ENCODE results near the gene IZUMO1R.

The IZUMO1R gene

DNA sequence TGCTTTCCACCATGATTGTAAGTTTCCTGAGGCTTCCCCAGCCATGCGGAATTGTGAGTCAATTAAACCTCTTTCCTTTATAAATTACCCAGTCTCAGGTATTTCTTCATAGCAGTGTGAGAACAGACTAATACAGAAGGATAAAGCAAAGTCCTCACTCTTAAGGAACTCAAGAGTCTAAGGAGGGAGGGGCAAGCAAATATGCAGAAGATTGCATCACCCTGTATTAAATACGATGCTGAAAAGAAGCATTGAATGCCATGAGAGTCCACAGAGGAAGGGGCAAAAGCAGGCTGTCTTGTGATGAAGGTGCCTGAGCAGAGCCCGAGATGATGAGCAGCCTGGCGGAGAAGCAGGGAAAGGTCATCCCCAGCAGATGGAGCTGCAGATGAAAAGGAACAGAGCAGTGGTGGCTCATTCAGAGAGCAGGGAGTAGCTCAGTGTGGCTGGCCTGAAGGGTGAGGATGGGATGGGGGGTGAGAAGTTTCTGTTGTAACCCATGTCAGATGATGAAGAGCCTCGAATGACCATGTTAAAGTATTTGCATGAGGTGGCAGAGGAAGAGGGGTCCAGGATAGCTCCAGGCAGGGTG lies 6.3 kb upstream of the IZUMO1R start:
- Histone ChIP-seq H3K9ac (ENCODE audit: low read length) (no peak overlapping the region), H3K27me3 (ENCODE audit: control insufficient read depth, insufficient read depth, low read length) (no peaks in the 10 kb centered on the region), H3K36me3 (ENCODE audit: control insufficient read depth, insufficient read depth, low read length) (no peaks in the 10 kb centered on the region), H3K9me3 (ENCODE audit: control insufficient read depth, insufficient read depth, low read depth, low read length) (no peaks in the 10 kb centered on the region), H3K4me3 (ENCODE audit: low read depth, low read length) (no peak overlapping the region), H3K27ac (ENCODE audit: low read depth, low read length) (no peak overlapping the region), H3K4me1 (ENCODE audit: control insufficient read depth, insufficient read depth, low read length) (0 out of 2 replicates have a peak, but pooled peaks cover 4% of the 10 kb centered on the region)

DNA sequence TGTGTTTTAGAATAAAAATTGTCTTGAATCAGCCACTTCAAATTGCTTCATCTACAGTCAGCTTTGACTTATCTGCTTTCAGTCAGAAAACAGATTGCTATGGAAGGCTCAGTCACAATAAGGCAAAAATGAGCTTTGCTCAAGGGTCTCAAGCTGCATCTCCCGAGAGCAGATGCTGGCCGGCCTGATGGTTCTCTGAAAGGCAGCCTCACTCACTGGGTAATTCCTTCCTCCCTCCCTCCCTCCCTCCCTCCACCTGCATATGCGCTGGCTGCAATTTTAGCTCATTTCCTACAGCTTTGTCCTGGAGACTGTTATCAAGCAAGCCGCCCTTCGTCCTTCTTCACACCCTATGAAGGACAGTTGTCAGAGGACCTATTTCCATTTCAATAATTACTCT lies 1.6 kb upstream of the IZUMO1R start:
- H3K27ac ChIP-seq (ENCODE audit: low read depth, low read length), result no peak overlapping the region
- no peak overlapping the region for H3K9ac ChIP-seq (ENCODE audit: low read length)
- no peak overlapping the region for H3K4me3 ChIP-seq (ENCODE audit: low read depth, low read length)
- H3K4me1 ChIP-seq (ENCODE audit: control insufficient read depth, insufficient read depth, low read length), result peaks cover 14% of the 10 kb centered on the region
- H3K9me3 ChIP-seq (ENCODE audit: control insufficient read depth, insufficient read depth, low read depth, low read length), result no peaks in the 10 kb centered on the region
- H3K27me3 ChIP-seq (ENCODE audit: control insufficient read depth, insufficient read depth, low read length), result no peaks in the 10 kb centered on the region
- no peaks in the 10 kb centered on the region for H3K36me3 ChIP-seq (ENCODE audit: control insufficient read depth, insufficient read depth, low read length)

DNA sequence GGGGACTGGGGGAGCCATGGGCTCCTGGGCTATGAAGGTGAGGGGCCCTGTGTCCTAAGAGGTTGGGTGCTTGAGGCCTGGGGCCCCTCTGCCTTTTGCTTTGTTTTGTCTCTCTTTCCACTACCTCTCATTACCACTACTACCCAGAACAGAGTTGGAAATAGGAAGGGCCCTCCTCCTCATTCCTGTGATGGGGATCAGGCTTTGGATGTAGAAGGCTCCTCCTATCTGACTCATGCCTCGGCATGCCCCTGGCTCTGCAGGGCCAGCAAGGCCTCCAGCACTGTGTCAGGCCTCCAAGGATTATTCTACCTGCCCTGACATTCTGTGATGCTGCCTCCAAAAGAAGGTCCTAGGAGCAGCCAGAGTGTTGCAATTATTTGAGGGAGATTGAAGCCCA lies 766 bp downstream of the IZUMO1R start:
- no peaks in the 10 kb centered on the region for H3K27me3 ChIP-seq (ENCODE audit: control insufficient read depth, insufficient read depth, low read length)
- H3K9ac ChIP-seq (ENCODE audit: low read length), result no peak overlapping the region

GRCh38 chr11:94307101-94307791 lies 2.9 kb downstream of the IZUMO1R start:
- Histone ChIP-seq H3K9me3 (ENCODE audit: control insufficient read depth, insufficient read depth, low read depth, low read length) (no peaks in the 10 kb centered on the region), H3K4me3 (ENCODE audit: low read depth, low read length) (no peak overlapping the region), H3K36me3 (ENCODE audit: control insufficient read depth, insufficient read depth, low read length) (no peaks in the 10 kb centered on the region), H3K4me1 (ENCODE audit: control insufficient read depth, insufficient read depth, low read length) (peaks cover 14% of the 10 kb centered on the region), H3K9ac (ENCODE audit: low read length) (no peak overlapping the region), H3K27me3 (ENCODE audit: control insufficient read depth, insufficient read depth, low read length) (no peaks in the 10 kb centered on the region), H3K27ac (ENCODE audit: low read depth, low read length) (no peak overlapping the region)

More for the DNA sequence above, 766 bp downstream of the IZUMO1R start:
- Histone ChIP-seq H3K4me3 (ENCODE audit: low read depth, low read length) (no peak overlapping the region), H3K36me3 (ENCODE audit: control insufficient read depth, insufficient read depth, low read length) (no peaks in the 10 kb centered on the region), H3K9me3 (ENCODE audit: control insufficient read depth, insufficient read depth, low read depth, low read length) (no peaks in the 10 kb centered on the region), H3K27ac (ENCODE audit: low read depth, low read length) (no peak overlapping the region), H3K4me1 (ENCODE audit: control insufficient read depth, insufficient read depth, low read length) (peaks cover 14% of the 10 kb centered on the region)

DNA sequence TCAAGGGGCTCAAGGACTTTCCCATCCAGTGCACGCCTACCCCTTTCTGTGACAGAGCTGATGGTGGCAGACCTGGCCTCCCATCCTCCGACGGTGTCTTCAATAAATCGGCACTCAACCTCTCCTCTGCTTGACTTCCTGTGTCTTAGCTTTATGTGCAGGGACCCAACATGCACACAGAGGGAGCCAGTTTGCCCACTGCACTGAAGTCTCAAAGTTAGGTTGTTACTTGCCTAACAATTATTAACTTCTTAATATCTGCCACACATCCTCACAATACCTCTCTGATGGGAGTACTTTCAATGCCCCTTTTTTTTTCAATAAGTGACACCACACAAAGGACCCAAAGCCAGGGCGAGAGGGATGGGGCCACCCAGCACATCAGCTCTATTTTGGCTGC lies 3.6 kb downstream of the IZUMO1R start:
- H3K4me1 ChIP-seq (ENCODE audit: control insufficient read depth, insufficient read depth, low read length), result peaks cover 11% of the 10 kb centered on the region
- no peaks in the 10 kb centered on the region for H3K36me3 ChIP-seq (ENCODE audit: control insufficient read depth, insufficient read depth, low read length)
- no peaks in the 10 kb centered on the region for H3K9me3 ChIP-seq (ENCODE audit: control insufficient read depth, insufficient read depth, low read depth, low read length)
- H3K27me3 ChIP-seq (ENCODE audit: control insufficient read depth, insufficient read depth, low read length), result no peaks in the 10 kb centered on the region
- no peak overlapping the region for H3K9ac ChIP-seq (ENCODE audit: low read length)
- H3K4me3 ChIP-seq (ENCODE audit: low read depth, low read length), result no peak overlapping the region
- no peak overlapping the region for H3K27ac ChIP-seq (ENCODE audit: low read depth, low read length)

GRCh38 chr11:94309757-94310156 lies 5.4 kb downstream of the IZUMO1R start:
- Histone ChIP-seq H3K4me1 (ENCODE audit: control insufficient read depth, insufficient read depth, low read length) (peaks cover 7% of the 10 kb centered on the region; the same call in 1 of the 2 replicates), H3K9ac (ENCODE audit: low read length) (no peak overlapping the region), H3K9me3 (ENCODE audit: control insufficient read depth, insufficient read depth, low read depth, low read length) (no peaks in the 10 kb centered on the region), H3K27ac (ENCODE audit: low read depth, low read length) (no peak overlapping the region), H3K36me3 (ENCODE audit: control insufficient read depth, insufficient read depth, low read length) (no peaks in the 10 kb centered on the region), H3K27me3 (ENCODE audit: control insufficient read depth, insufficient read depth, low read length) (no peaks in the 10 kb centered on the region), H3K4me3 (ENCODE audit: low read depth, low read length) (no peak overlapping the region)

DNA sequence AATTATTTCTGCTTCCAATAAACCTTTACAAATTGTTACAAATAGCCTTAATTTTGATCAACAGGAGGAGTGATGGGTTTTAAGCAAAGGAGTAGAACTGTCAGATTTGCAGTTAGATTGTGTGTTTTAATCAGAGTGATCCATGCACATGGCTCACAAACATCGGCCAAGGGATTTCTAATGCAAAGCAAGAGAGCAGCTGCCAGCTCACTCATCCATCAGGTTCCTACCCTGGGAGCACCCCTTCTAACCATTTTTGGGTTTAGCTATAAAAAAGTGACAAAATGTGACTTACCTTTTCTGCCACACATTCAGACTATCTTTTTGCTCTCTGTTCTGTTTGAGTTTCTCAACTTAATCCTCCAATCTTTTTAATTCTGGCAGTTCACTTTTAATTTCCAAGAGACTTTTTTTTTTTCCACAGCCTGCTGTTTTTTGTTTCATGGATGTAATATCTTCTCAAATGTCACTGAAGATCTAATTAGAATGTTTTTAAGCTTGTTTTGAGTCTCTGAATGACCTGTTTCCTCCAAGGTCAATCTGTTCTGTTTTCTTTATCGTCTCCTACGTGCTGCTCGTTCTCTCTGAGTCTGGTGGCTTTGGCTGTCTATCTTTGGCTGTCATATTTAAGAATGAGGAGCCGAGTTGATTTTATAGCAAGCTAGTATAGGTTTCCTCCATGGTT lies 6.0 kb downstream of the IZUMO1R start:
- peaks cover under 1% of the 10 kb centered on the region; the same call in 1 of the 2 replicates for H3K4me1 ChIP-seq (ENCODE audit: control insufficient read depth, insufficient read depth, low read length)
- H3K36me3 ChIP-seq (ENCODE audit: control insufficient read depth, insufficient read depth, low read length), result no peaks in the 10 kb centered on the region
- no peaks in the 10 kb centered on the region for H3K9me3 ChIP-seq (ENCODE audit: control insufficient read depth, insufficient read depth, low read depth, low read length)
- H3K4me3 ChIP-seq (ENCODE audit: low read depth, low read length), result no peak overlapping the region
- H3K27me3 ChIP-seq (ENCODE audit: control insufficient read depth, insufficient read depth, low read length), result no peaks in the 10 kb centered on the region
- no peak overlapping the region for H3K9ac ChIP-seq (ENCODE audit: low read length)
- no peak overlapping the region for H3K27ac ChIP-seq (ENCODE audit: low read depth, low read length)

GRCh38 chr11:94312339-94312738 lies 8.0 kb downstream of the IZUMO1R start:
- Histone ChIP-seq H3K9me3 (ENCODE audit: control insufficient read depth, insufficient read depth, low read depth, low read length) (no peaks in the 10 kb centered on the region), H3K4me1 (ENCODE audit: control insufficient read depth, insufficient read depth, low read length) (no peaks in the 10 kb centered on the region), H3K4me3 (ENCODE audit: low read depth, low read length) (no peak overlapping the region), H3K27me3 (ENCODE audit: control insufficient read depth, insufficient read depth, low read length) (no peaks in the 10 kb centered on the region), H3K27ac (ENCODE audit: low read depth, low read length) (no peak overlapping the region), H3K36me3 (ENCODE audit: control insufficient read depth, insufficient read depth, low read length) (no peaks in the 10 kb centered on the region), H3K9ac (ENCODE audit: low read length) (no peak overlapping the region)

GRCh38 chr11:94314064-94314463 lies 9.7 kb downstream of the IZUMO1R start:
- H3K36me3 ChIP-seq (ENCODE audit: control insufficient read depth, insufficient read depth, low read length), result no peaks in the 10 kb centered on the region
- H3K27me3 ChIP-seq (ENCODE audit: control insufficient read depth, insufficient read depth, low read length), result no peaks in the 10 kb centered on the region
- no peak overlapping the region for H3K9ac ChIP-seq (ENCODE audit: low read length)
- H3K4me1 ChIP-seq (ENCODE audit: control insufficient read depth, insufficient read depth, low read length), result no peaks in the 10 kb centered on the region
- no peaks in the 10 kb centered on the region for H3K9me3 ChIP-seq (ENCODE audit: control insufficient read depth, insufficient read depth, low read depth, low read length)
- no peak overlapping the region for H3K4me3 ChIP-seq (ENCODE audit: low read depth, low read length)
- no peak overlapping the region for H3K27ac ChIP-seq (ENCODE audit: low read depth, low read length)

- Histone ChIP-seq H3K27ac (ENCODE audit: low read depth, low read length) (no peak overlapping the region), H3K9ac (ENCODE audit: low read length) (no peak overlapping the region), H3K4me3 (ENCODE audit: low read depth, low read length) (no peak overlapping the region), H3K4me1 (ENCODE audit: control insufficient read depth, insufficient read depth, low read length) (no peaks in the 10 kb centered on the region), H3K9me3 (ENCODE audit: control insufficient read depth, insufficient read depth, low read depth, low read length) (no peaks in the 10 kb centered on the region), H3K27me3 (ENCODE audit: control insufficient read depth, insufficient read depth, low read length) (no peaks in the 10 kb centered on the region), H3K36me3 (ENCODE audit: control insufficient read depth, insufficient read depth, low read length) (no peaks in the 10 kb centered on the region)
These were observed 11.3 kb downstream of the IZUMO1R start for GRCh38 chr11:94315664-94316063.

DNA sequence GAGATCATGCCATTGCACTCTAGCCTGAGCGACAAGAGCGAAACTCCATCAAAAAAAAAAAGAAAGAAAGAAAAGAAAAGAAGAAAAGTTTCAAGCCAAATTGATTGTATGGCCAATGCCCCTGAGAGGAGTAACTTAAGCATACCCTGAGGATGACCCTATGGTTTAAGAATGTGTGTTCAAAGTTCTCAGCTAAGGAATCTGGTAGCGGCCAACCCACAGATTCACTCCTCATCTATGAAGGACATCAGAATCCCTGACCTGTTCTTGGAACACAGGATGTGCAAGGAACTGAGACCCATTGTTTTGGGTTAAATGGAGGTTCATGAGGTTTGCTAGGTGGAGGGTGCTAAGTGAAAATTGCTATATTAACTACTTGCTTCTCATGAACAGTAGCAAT lies 18.1 kb downstream of the IZUMO1R start:
- no peaks in the 10 kb centered on the region for H3K4me1 ChIP-seq (ENCODE audit: control insufficient read depth, insufficient read depth, low read length)
- H3K9me3 ChIP-seq (ENCODE audit: control insufficient read depth, insufficient read depth, low read depth, low read length), result no peaks in the 10 kb centered on the region
- H3K9ac ChIP-seq (ENCODE audit: low read length), result no peak overlapping the region
- no peak overlapping the region for H3K27ac ChIP-seq (ENCODE audit: low read depth, low read length)
- no peaks in the 10 kb centered on the region for H3K27me3 ChIP-seq (ENCODE audit: control insufficient read depth, insufficient read depth, low read length)
- no peaks in the 10 kb centered on the region for H3K36me3 ChIP-seq (ENCODE audit: control insufficient read depth, insufficient read depth, low read length)
- H3K4me3 ChIP-seq (ENCODE audit: low read depth, low read length), result no peak overlapping the region

Measured in HUES6 (cell line).